Stimulated activated CD4-positive, alpha-beta T cell treated with anti-CD3 and anti-CD28 coated beads, Interleukin-12 subunit alpha, Interleukin-12 subunit beta, amount 100 ng/mL, for 4 hours (primary cell): ENCODE data around the gene TMEM53.
A peak's percentile ranks its signal among the peaks of the same experiment; 100 is the strongest.

ENCODE experiments used
- DNase-seq: peaks from one replicate; pipeline ENCODE4 v3.0.0-alpha.2; 2020

Gene TMEM53

DNA sequence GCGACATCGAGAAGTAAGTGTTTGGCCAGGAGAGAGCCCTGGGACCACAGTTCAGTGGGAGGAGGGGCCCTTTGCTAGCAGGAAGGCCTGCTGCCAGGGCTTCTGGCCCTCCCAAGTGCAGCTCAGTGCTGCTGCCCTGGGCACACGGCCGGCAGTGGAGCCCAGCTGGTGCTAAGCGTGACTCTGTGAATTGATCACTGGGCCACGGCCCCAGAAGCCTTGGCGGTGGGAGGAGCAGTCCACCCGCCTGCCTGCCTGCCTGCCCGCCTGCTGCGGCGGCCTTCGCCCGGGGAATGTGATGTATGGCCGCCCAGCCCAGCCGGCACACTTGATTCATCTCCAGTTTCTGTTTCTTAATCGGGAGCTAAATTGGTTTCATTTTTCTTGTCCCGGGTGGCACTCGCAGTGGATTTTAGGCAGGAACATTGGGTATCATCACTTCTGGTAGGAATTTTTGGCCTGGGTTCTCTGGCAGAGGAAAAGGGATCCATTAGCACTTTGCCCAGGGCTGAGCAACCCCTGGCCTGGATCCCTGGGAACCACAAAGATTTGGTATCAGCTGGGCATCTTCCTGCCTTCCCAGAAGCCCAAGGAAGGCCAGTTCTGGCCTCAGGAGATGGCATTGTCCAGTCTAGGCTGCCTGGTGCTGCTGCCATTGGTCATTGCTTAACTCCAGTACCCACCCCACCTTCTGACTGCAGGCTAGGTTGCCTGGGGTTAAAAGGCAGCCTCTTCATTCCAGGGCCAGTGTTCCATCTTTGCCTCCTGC is 28.6 kb downstream of the TMEM53 start:
- no peak for DNase-seq

DNA sequence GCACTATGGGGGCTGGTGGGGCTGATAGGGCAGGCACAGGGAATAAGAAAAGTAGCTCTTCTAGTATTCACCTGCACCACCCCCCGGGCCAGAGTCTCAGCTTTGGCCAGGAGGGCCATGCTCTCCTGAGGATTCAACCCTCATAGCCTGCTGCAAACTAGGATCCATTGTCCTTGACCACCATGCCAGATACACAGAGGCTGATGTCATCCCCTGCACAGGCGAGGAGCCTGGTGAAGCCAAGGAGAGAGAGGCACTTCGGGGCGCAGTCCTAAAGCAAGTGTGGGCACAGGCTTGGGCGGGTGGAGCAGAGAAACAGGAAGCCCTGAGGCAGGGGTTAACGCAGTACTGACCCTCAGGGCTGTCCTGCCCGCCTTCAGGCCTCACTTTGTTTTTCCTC is 29.5 kb downstream of the TMEM53 start:
- DNase-seq = no peak

DNA sequence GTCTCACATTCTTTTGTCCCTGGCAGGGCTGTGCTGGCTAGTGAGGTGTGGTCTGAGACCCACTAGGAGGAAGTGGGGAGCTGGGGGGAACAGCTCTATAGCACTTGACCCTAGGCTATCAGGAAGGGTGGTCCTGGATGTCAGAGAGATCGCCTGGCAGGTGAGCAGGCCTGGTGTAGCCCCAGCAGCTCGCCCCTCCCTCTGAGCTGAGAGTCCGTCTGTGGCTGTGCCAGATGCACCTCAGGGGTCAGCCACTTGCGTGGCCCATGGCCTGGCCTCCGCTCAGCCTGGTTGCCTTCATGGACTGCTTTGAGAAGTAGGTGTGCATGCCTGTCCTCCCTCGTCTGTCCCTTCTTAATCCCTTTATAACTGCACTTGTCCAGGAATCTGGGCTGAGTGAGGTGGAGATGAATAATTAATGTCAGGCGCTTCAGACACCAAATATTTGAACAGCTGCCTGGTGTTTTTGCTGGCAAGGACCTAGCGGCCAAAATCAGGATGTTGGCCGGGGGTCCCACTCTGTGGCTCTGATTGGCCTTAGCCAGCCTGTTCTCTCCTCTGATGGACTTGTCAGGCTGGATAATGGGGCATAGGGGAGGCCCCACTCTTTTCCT is 30.5 kb downstream of the TMEM53 start:
- no peak for DNase-seq

DNA sequence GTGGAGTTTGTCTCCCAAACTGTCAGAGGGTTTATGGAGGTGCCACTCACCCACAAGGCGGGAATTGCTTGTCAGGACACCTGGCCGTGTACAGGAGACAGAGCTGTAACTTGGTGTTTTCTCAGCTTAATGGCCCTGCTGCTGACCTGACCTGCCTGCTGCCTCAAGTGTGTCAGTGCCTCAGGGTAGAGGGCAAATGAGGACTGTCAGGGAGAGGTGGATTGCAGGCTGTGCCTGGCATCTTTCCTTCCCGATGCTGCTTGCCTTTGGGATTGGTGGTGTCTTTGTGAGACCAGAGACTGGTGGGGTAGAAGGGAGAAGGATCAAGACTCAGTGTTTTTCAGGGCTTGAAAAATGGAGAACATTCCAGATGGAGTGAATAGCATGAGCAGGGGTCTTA is 31.4 kb downstream of the TMEM53 start:
- no peak for DNase-seq

DNA sequence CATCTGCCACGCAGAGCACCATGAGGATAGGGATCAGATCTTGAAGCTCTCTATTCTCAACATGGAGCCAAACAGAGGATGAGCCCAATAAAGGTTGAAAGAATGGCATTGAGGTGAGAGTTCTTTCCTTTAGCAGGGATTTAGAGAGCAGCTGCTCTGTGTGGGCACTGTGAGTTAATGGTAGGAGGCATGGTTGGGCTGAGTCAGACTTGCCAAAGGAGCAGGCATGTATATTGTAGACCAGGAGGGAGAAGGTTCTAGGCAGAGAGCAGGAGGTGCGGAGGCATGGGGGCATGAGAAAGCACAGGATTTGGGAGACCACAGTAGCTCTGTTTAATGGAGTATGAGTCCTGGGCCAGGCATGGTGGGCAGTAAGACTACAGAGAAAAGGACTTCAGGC is 32.0 kb downstream of the TMEM53 start:
- DNase-seq = no peak

DNA sequence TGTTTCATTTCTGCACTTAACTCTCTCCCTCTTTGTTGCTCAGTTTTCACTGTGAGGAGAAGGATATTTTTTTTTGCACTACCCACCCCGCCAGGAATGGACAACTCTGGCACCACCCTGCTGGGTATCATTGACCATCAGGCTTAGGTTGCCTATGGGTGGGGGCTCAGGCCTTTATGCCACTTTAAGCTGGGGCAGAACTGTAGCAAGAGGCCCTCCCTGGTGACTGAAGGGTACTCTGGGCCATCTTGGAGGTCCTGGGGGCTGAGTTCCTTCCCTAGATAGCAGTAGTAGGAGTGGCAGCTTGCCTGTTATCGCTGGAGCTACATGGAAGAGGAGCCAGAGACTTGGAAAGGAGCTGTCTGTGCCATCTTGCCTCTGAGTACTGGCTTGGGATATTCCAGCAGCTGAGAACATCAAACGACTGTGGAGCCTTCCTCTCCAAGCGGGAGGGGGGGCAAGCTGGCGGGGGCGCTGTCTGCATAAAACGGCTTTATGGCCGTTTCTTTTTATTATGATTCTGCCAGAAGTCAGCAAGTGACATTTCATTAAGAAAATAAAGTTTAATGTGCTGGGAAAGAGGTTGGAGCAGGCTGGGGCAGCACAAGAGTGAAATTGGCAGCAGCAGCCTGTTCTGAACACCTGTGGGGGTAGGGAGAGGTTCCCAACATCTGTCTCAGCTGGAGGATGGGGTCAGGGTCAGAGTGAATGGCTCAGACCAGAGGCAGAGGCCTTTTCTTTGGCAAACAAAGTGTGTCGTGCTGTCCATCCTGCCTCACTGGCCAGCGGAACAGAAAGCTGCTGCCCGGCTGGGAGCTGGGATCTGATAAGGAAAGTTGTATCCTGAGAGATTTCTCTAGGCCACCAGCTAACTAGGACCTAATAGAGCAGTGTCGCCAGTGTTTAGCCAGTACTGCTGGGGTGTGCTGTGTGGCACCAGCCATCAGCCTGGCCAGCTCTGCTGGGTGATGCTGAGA is 32.9 kb downstream of the TMEM53 start:
- DNase-seq = no peak

DNA sequence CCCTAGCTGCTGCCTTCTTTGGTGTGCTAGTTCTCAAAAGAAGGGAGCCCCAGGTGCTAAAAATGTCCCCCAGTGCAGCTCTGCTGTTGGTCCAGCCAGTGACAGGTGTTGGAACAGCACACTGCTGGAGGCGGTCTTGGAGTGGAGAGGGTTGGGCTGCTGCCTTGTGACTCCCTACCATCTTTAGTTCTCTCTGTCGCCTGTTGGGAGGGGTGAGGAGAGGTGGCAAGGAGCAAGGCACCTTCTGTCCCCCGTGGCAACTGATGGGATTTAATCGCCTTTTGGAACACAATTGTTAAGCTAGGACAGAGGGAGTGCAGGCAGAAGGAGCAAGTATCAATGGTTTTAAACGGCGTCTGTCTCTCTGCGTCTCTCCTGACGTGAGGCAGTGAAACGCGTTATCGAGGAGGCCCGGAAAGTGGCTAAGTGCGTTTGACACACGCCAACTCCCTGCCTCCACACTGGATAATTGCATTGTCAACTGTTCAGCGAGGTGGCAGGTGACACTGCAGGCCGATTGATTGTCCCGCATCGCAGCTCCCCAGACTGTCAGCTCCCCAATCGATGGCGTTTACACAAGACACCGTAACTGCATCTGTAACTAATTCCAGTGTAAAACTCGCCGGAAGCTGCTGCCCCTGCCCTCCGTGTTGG is 34.0 kb downstream of the TMEM53 start:
- DNase-seq = no peak

DNA sequence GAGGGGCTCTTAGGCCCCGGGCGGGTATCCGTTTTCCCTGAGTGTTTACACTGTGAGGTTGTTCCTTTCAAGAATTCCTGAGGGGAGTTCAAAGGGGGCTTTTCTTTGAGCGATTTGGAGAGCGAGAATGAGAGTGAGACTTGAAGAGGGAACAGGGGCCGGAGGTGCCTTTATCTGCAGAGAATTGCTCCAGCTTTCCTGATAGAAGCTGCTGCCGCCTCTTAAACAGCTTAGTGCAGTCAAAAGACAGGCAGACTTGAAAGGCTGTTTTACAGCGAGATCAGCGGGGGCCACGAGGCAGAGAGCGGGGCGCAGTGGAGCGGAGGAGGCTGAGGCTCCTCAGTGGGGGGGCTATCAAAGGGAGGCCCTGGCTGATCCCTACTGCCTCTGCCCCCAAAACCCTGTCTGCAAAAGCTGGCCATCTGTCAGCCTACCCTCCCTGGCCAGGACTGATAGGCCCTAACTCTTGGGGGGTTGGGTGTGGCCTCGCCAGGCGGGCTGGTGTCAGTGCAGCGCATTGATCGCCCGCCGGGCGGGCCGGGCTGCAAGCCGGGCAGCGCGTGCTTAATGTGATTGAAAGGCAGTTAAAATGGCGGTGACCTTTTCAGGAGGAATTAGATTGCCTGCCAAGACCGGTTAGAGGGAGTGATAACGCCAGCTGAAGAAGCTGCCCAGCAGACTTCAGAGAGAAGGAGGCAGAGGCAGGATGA is 36.4 kb downstream of the TMEM53 start:
- DNase-seq = no peak

DNA sequence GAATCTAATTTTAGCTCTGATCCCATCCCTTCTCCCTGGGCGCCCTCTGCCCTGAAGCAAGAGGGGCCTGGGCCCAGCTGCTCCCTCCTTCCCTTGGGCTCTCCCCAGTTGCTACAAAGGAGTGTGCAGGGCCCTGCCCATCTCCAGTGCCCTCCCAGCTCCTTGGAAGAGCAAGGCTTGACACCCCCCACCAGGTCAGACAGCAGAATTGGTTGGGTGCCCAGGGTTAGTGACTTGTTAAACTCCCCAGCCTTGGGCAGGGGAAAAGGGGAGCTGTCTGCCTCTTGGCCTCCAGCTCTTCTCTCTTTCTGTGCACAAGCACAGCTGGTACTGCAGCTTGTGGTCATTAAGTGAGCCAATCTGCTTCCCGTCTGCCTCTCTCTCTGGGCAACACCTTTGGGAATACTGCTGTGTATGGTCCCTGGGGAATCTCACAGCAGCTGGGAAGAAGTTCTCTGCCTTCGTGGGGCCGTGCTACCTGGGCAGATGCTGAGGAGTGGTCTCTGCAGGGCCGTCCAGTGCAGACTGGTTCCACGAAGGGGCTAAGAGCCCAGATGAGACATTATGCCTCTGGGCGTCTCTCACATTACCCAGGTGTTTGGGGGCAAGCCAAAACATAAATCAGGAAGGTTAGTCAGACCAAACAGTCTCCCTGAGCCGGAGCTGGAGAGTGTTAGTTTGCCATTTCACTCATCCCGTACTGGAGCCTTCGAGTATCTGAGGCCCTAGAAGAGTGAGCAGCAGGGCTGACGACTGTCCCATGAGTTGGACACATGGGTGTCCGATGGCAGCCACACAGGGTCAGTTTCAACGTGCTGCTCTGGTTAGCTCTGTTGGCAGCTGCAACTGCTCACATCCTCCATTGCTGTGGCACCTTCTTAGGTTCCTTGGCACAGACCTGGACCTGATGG is 37.3 kb downstream of the TMEM53 start:
- no peak for DNase-seq

DNA sequence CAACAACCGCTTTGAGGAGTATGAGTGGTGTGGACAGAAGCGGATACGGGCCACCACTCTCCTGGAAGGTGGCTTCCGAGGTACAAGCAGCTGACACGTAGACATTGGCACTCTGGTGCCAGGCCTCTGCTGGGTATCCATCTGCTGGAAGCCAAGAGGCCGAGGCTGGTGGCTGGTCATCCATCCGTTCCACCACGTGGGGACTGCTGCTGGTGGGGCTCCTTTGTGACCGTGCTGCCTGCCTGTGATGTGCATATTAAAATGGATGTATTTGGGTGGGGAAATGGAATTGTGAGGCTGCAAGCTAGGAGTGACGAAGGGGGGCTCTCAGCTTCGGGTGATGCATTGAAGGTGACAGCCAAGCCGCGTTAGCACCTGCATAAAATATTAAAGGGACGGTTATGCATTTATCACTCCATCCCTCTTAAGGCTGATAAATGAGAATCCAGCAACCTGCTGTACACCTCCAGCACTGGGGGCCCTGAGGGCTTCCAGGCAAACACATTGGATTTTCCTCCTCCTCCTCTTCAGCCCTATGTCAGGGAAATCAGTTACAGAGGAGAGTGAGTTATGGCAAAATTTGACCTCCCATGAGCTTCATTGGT is 38.1 kb downstream of the TMEM53 start:
- no peak for DNase-seq

DNA sequence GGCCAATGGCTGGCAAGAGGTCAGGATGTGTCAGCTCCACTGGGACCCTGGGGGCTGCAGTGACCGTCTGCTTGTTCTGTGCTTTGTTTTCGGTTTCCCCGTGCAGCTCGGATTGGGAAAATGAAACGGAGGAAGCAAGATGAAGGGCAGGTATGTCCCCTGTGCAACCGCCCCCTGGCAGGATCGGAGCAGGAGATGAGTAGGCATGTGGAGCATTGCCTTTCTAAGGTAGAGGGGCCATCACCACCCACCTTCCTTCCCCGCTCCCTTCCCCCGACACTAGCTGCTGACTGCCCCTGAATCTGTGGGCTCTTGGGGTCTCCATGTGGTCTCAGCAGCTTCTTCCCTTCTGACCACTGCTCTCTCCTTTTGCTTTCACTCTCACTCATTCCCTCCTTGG is 38.8 kb downstream of the TMEM53 start:
- no peak for DNase-seq

DNA sequence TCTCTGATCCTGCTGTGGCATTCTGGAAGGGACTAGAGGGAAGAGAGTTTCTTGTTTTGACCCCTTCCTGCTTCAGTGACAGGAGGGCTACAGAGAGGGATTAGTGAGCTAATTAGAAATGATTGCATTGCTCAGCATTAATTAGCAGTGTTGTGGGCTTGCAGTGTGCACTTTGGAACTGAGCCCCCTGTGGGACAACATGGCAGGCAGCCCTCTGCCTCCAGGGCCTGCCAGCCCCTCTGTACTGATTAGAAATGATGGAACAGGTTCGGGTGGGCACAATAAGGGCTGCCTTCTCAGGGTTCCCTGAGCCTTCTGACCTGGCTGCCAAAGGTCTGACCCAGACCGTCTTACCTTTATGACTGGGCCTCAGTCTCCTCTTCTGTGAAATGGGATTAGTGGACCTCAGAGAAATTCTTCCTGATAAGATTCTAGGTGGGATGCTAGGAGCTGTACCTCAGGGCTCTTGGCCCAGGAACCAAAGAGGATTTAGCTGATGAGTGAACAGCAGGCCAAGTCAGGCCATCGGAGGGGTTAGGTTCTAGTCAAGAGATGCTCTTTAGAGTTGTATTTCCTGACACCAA is 39.6 kb downstream of the TMEM53 start:
- DNase-seq = no peak

DNA sequence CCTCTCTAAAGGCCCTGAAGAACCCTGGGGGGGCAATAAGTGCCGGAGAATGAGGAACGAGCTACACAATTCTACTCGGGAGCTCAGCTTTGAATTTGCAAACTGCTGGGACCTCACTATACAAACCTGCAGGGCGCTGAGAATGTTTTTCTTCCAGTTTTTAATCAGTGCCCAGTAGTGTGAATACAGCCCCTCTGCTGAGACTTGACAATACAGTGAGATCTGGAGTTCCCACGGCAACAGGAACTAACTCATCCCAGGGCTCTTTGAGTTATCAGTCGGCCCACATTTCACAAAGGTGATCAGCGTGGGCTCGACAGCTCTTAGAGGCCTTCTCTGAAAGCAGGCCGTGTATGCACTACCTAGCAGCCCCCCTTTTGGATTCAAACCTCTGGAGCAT is 41.7 kb downstream of the TMEM53 start:
- DNase-seq = no peak

DNA sequence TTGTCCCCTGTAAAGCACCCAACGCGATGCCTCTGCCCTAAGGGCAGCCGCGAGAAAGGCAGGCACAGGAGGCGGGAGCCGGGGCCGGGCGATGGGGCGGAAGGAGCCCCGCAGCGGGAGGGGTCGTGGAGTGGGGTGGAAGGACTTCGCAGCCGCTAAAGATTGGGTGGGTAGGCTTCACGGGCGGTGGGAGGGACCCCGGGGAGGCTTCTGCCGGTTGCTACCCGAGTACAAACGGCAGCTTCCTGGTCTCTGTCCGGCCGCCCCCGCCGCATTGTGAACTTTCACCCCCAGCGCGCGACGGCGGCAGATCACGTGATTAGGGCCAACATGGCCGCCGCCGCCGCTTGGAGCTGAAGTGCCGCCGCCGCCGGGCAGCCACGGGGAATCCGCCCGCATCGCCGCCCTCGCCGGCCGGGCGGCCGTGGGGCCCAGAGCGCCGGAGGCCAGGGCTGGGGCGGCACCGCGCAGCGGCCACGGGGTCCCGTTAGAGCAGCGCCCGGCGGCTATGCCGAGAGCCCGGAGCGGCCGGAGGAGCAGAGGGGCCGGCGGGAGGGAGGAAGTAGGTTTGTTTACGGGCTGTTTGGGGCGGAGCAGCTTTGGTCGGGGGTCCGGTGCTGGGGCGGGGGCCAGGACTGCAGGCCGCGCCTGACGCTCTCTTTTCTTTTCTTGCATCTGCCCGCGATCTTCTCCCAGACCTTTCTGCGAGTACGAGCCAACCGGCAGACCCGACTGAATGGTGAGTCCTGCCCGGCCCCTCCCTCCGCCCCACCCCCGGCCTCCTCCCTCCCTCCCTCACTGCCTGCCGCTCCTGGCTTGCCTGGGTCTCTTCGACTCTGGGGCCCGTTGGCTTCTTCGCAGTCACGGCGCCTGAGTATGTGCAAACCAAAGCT is 42.4 kb downstream of the TMEM53 start:
- DNase-seq = peak; percentile 90

DNA sequence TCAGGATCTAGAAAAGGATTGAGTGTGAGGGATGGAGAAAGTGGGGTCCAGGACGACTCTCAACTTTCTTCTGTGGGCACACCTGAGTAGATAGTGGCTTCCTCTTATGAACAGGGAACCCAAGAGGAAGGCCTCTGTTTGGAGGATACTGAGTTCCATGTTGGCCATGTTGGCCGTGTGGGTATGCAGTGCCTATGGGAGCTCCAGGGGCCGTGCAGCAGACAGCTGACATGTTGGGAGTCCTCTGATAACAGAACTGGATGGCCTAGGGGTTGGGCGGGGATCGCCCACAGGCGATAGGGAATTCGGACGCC is 43.0 kb downstream of the TMEM53 start:
- no peak for DNase-seq

DNA sequence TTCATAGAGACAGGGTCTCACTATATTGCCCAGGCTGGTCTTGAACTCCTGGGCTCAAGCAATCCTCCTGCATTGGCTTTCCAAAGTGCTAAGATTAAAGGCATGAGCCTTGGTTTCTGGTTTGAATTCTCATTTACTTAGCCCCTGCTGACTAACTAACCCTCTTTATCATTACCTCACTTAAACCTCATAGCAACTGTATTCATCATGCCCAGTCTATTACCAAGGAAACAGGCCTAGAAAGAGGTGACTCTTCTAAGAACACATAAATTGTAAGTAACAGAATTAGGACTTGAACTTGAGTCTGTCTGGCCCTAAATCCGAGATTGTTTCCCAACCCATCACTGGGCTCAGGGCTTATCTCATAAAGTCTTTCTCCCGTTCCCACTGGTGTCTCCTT is 44.2 kb downstream of the TMEM53 start:
- no peak for DNase-seq

DNA sequence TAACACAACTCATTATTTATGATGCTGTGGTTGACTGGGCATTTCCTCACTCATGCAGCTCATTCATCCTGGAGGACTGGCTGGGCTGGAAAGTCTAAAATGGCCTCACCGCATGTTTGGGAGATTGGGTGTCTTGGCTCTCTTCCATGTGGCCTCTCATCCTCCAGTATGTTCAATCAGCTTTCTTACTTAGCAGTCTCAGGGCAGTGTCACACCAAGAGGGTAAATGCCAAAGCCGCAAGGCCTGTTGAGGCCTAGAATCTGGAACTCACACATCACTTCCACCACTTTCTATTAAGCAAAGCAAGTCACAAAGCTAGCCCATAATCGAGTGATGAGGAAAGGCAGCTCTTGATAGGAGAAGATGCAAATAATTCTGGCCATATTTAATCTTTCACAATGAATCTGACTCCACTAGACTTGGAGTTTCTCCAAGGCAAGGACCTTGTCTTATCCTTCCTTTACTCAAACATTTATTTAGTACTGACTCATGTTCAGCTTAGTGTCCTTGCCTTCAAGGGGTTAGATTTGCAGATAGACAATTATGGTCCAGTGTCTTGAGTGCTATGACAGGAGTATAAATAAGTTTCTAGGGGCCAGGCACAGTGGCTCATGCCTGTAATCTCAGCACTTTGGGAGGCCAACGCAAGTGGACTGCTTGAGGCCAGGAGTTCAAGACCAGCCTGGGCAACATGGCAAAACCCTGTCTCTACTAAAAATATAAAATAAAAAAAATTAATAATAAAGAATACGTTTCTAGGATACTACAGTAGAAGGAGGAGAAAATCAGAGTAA is 45.1 kb downstream of the TMEM53 start:
- DNase-seq = no peak

DNA sequence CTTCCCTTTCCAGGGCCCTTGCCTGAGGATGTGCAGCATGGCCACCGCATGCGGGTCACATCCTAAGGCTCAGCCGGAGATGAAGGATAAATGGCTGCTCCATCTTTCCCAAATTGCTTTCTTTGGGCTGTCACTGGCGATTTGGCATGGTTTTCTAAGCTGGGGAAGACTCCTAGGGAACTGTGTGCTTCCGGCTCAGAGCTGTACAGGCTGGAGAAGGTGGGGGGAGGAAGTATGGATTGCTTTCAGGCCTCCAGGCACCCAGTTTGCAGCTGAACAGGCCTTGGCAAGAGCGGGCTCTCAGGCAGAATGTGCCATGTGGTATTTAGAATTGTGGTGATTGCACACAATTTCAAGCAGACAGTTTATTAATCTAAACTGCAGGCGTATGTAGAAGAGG is 48.9 kb downstream of the TMEM53 start:
- no peak for DNase-seq
